GM20431 (cell line): ENCODE measurements around the gene ASB15.

Experiments used
- in situ Hi-C: fragments of 300-500 bp; cut with MseI, MboI; formaldehyde crosslinking; loops from one replicate; pipeline ENCODE4 v1.15.0; 2020; ENCODE audit warnings: low sequenced_read_pairs; ENCODE audit not compliant: unreplicated experiment

The ASB15 gene

GRCh38 chr7:123594813-123595241, 6.8 kb upstream of the ASB15 start:
- in situ Hi-C loops: no loop called here

- in situ Hi-C loops: no loop called here
Measured at GRCh38 chr7:123598657-123599056, 3.0 kb upstream of the ASB15 start.

GRCh38 chr7:123599766-123600165, 1.9 kb upstream of the ASB15 start:
- in situ Hi-C loops: no loop called here

DNA sequence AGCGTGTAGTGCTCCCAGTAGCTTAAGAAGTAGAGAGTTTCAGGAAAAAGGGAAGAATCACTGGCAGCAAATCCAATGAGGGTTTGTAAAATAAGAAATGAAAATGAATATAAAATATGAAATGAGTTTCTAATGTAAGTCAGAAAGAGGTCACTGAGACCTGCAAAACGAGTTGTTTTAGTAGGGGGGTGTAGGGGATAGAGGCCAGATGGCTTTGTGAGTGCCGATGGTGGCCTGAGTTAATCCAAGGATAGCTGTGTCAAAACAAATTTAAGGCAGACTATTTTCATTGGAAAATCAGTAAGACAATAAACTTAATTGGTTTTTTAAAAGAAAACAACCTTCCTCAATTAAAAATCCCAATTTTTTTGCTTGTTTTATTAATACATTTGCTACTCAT, 745 bp upstream of the ASB15 start:
- in situ Hi-C loops: no loop called here

DNA sequence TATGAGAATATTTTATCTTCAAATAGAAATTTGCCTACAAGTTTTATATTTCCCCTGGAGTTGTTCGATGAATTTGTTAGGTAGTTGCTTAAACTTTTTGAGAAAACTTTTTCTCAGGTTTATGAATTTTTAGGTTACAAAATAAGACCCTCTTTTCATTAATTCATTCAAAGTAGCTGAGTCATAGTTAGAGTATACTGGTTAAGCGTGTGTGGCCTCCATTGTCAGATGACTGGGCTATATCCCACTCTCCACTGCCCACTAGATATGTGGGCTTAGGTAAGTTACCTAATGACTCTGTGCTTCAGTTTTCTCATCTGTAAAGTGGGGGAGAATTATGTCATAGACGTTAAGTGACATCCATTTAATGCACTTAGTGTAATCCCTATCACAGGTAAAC, 1.0 kb downstream of the ASB15 start:
- in situ Hi-C loops: no loop called here

GRCh38 chr7:123604739-123605138, 3.1 kb downstream of the ASB15 start:
- in situ Hi-C loops: no loop called here

DNA sequence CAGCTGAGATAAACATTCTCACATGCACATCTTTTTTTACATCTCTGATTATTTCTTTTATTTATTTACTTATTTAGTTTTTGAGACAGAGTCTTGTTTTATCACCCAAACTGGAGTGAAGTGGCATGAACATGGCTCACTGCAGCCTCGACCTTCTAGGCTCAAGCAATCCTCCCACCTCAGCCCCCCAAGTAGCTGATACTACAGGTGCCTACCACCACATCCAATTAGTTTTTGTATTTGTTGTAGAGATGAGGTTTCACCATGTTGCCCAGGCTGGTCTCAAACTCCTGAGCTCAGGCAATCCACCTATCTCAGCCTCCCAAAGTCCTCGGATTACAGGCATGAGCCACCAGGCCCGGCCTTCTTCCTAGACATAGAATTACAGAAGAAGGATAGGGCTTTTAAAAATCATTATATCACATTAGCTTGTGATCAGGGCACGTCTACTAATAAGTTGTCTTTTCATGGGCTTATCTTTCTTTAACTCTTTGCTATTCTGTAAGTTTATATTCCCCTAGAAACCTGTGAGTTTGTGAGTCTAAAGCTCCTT, 5.9 kb downstream of the ASB15 start:
- in situ Hi-C loops: no loop called here

- in situ Hi-C loops: no loop called here
Measured at GRCh38 chr7:123608991-123609882, 7.6 kb downstream of the ASB15 start.

- in situ Hi-C loops: no loop called here
Measured at GRCh38 chr7:123609883-123610239, 8.2 kb downstream of the ASB15 start.

DNA sequence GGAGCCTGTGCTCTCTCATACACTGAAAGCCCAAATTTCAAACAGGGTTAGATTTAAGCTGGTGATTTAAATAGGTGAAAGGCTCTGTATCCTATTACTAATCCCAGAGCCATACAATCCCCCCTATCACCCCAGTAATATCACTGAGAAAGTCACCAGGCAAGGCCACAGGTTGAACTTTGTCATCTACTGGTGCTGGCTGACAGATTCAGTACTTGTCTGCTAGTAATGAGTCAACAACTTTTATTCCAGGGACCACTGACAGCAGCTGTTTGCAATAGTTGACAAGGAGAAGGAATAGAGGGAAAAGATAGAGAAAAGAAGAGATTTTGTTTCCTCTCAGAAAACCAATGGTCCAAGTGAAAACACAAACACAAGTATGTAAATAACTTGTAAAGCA, 10.4 kb downstream of the ASB15 start:
- in situ Hi-C loops: no loop called here

DNA sequence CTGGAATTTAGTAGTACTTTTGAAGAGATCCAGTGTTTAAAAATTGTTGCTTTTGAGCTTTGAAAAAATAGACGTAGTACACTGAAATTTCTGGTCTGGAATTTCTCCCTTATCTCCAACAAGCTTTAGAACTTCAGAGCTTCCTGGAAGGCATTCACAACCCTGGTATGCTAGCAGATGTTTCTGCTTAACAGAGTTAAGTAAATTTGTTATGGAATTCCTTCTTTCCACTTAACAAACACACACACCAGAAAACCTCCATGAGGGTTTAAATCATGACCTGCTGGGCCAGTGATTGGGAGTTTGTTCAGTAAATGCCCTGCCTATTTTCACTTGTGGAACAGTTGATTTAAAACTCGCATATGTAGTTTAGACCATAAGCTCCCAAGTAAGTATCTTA, 13.7 kb downstream of the ASB15 start:
- in situ Hi-C loops: no loop called here

GRCh38 chr7:123616223-123616622, 14.6 kb downstream of the ASB15 start:
- in situ Hi-C loops: no loop called here

DNA sequence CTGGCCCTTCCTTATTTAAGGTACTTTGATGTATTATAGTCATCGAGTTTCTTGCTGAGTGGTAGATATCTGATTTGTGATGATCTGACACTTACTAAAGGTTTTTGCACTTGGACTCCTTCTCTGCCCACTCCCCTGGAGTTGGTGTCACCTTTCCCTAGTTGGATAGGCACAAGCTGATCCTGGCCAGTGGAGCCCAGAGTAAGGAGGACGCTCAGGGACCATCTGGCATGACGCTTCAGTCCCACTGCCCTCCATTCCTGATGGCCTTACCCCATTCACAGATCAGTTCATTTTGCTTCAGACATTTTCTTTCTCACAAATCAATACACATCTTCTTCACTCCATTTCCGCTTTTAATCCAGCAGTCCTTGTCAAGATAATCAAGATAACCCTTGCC, 20.1 kb downstream of the ASB15 start:
- in situ Hi-C loops: no loop called here

- in situ Hi-C loops: no loop called here
Measured at GRCh38 chr7:123622660-123623386, 21.2 kb downstream of the ASB15 start.

- in situ Hi-C loops: no loop called here
Measured at GRCh38 chr7:123624527-123625183, 23.0 kb downstream of the ASB15 start.

DNA sequence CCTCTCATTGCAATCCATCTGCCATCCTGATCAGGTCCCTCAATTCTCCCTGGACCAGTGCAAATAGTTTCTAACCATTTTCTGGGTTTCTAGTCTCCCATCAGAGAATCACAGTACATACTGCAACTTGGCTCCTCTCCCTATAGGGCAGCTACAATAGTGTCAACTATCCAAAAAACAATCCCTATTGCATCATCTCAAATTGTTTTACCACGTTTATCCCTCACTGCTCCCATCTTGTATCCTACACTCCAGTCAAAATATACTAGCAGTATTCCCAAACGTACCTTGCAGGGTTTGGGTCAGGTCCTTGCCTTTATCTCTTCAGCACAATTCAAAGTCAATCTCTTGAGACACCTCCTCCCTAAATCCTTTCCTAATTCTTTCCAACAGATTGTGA, 23.6 kb downstream of the ASB15 start:
- in situ Hi-C loops: no loop called here

GRCh38 chr7:123627851-123628250, 26.2 kb downstream of the ASB15 start:
- in situ Hi-C loops: no loop called here

DNA sequence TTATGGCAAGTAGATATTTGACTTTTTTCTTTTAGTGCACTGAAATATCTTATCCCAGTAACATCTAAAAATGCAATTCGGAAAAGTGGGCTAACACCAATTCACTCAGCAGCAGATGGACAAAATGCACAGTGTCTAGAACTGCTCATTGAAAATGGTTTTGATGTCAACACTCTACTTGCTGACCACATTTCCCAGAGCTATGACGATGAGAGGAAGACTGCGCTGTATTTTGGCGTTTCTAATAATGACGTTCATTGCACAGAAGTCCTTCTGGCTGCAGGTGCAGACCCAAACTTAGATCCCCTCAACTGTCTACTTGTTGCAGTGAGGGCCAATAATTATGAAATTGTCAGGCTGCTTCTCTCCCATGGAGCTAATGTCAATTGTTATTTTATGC, 27.2 kb downstream of the ASB15 start:
- in situ Hi-C loops: no loop called here

DNA sequence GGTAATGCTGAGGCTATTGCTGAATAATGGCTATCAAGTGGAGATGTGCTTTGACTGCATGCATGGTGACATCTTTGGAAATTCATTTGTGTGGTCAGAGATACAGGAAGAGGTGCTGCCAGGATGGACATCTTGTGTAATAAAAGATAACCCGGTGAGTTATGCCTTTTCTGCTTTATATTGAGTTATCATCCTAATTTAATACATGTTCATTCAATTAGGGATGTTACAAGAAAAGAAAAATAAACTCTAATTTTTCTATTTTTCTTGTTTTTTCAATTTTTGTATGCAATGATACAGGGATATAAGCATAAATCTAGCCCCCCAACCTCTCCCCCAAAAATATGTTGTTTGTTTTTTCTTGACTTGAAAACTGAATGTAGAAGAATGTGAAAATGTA, 27.7 kb downstream of the ASB15 start:
- in situ Hi-C loops: no loop called here

DNA sequence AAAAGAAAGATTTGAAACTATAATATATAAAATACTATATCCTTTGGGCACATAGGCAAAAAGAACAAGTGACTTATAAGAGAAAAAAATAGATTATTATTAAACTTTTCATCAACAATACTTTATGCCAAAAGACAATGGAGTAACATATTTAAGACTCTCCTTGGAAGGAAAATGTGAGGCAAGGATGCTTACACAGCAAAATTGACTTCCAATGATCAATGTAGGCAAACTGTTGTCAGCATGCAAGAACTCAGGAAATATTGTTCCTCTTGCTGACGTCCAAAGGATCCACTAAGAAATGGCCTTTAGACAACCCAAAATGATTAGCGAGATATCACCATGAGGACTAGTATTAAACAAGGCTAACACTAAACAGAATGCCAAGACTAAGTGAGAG, 31.2 kb downstream of the ASB15 start:
- in situ Hi-C loops: no loop called here

DNA sequence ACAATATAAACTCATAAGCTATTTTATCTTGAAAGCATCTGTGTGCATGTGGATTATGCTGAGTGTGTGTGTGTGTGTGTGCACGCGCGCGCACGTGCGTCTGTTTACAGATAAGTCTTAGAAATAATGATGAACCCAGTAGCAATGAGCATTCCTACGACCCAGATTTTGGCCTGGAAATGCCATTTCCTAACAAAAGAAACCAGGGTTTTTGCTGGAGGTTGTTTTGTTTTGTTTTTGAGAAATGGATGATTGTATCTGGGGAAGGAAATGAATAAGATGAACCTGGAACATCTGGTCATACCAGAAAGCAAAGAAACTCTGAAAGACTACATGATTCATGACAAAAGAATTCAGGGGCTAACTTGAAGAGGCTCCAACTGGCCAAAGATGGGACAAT, 31.9 kb downstream of the ASB15 start:
- in situ Hi-C loops: no loop called here
